Endometrium (tissue), 2 donors: Measurements from ENCODE around the gene UGT1A10.
"Not testable (repeated sequence)": the region's sequence is repeated elsewhere in the genome, so short reads cannot be mapped to it uniquely, and the experiment has no call there.

Experiments used
- FAIRE-seq: peaks from 2 replicates; lab custom pipeline; 2012; peaks lifted over from hg19 to GRCh38; lab: Jason Lieb, UNC
- donor health status: control.
- donor health status: control.

The UGT1A10 gene

DNA sequence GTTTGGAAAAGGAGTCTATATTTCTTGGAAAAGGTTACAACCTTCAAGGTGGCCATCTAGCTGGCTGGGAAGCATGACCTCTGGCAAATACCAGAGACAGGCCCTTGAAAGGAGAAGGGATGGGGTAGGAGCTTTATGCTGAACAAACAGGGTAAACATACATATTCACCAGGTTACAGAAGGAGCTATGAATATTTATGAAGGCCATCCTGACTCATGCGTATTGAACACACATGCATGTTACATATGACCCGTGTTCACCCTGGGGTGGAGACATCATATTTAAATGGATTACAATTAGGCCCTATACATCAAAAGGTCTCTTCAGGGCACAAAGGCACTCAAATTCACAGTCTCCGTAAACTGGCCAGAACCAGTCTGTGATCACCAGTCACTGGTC lies 19.7 kb downstream of the UGT1A10 start:
- FAIRE-seq, result not testable (repeated sequence)

DNA sequence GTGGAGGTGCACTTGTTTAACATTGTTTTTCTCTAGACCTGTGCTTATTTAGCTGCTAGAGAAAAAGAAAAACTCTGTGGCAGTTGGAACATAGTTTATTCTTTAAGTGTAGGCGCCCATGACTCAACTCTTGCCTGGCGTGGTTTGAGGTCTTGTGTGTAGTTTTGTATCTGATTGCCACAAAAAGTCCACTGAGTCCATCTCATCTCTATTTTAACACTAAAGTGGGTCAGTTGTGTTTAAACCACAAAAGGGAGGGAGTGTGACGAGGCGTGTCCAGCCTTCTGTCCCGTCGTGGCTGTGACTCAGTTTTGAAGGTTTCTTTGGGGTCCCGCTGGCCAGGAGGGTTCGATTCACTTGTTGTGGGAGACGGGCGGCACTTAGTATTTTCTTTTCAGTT lies 20.2 kb downstream of the UGT1A10 start:
- FAIRE-seq, result no peak

DNA sequence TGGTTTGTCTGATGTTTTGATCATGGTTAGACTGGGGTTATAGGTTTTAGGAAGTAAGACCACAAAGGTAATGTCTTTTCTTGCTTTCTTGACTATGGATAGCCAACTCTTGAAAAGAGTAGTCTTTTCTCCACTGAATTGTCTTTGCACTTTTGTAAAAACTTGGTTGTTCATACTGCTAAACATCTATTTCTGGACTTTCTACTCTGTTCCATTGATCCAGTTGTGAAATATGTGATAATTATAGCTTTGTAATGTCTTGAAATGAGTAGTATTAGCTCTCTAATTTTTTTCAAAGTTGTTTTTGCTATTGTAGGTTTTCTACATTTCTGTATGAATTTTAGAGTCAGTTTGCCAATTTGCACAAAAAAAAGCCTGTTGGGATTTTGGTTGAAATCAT lies 22.4 kb downstream of the UGT1A10 start:
- FAIRE-seq, result no peak

DNA sequence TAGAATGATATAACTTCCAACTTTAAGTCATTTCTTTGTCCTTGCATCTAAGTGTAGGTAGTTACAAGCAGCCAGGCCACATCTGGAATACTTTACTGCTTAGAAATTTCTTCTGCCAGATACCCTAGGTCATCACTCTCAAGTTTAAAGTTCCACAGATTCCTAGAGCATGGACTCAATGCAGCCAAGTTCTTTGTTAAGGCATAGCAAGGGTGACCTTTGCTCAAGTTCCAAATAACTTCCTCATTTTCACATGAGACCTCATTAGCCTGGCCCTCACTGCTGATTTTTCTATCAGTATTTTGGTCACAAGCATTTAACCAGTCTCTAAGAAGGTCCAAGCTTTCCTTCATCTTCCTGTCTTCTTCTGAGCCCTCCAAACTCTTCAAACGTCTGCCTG lies 27.7 kb downstream of the UGT1A10 start:
- FAIRE-seq, result no peak

DNA sequence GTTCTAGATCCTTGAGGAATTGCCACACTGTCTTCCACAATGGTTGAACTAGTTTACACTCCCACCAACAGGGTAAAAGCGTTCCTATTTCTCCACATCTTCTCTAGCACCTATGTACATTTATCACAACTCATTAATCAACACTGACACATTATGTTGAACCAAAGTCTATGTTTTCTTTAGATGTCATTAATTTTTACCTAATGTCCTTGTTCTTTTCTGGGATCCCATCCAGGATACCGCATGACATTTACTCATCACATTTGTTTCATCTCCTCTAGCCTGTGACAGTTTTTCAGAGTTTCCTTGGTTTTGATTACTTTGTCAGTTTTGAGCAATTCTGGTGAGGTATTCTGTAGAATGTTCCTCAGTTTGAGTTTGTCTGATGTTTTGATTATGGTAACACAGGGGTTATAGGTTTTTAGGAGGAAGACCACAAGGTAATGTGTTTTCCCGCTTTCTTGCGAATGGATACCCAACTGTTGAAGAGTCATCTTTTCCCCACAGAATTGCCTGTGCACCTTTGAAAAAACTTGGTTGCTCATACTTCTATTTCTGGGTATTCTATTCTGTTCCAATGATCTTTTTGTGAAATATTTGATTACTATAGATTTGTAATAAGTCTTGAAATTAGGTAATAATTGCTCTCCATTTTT lies 32.5 kb downstream of the UGT1A10 start:
- FAIRE-seq, result no peak

DNA sequence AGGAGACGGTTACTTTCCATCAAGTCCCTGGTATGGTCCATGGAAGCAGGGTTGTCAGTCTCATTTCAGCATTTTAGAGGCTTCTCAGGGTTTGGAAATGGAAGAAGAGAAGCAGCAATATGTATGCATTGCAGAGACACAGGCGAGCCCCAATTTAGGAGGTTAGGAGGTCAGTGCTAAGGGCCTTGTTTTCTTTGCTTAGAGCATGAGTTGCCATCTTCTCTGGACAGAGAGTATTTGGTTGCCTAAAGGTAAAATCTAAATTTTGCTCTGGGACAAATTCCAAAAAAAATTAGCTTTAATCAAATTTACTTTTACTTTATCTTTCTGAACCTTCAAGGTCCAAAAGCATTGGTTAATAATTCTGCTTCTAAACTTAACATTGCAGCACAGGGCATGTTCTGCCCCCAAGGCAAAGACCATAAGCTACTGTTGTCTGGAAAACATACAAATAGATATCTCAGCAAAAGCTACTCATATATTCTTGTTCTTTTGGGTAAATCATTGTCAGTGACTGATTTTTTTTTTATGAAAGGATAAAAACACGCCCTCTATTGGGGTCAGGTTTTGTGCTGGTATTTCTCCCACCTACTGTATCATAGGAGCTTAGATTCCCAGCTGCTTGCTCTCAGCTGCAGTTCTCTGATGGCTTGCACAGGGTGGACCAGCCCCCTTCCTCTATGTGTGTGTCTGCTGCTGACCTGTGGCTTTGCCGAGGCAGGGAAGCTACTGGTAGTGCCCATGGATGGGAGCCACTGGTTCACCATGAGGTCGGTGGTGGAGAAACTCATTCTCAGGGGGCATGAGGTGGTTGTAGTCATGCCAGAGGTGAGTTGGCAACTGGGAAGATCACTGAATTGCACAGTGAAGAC lies 35.3 kb downstream of the UGT1A10 start, which contains the start of gene UGT1A9:
Gene UGT1A9 (plus strand): TSS at position 609 of the 872 bp plus-strand sequence. CDS start 37 bp downstream, at position 646.
- FAIRE-seq, result no peak

DNA sequence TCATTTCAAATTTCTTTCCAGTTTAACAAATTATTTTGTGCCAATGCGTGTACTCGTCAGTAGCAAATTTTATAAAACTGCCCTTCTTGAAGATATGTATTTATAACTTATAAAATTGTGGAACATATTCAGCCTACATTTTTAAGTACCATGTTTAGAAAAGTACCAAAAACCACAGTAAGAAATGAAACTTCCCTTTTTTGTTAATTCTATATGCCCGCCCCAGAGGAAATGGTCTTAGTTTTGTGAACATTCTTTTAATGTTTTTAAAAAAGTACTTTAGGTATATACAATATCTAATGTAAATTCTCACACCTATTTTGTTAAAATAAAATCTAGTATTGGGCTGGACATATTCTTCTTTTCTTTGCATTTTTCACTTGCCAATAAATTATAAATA lies 36.6 kb downstream of the UGT1A10 start:
- FAIRE-seq, result no peak

DNA sequence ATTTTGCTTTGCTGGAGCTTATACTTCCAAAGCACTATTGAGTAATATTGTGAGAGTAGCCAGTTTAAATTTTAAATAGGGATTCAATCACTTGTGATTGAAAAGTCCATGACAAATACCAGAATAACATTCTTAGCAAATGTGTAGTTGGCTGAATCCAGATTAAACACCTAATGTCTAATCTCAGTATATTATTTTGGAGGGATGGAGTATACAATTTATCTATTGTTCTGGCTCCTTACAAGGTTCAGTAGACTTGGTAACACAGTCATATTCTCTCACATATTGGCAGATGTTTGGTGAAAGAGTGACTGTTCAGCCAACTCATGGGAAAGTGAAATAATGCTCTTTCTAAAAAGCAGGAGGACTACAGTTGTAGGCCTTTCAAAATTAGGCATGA lies 37.6 kb downstream of the UGT1A10 start:
- no peak for FAIRE-seq

DNA sequence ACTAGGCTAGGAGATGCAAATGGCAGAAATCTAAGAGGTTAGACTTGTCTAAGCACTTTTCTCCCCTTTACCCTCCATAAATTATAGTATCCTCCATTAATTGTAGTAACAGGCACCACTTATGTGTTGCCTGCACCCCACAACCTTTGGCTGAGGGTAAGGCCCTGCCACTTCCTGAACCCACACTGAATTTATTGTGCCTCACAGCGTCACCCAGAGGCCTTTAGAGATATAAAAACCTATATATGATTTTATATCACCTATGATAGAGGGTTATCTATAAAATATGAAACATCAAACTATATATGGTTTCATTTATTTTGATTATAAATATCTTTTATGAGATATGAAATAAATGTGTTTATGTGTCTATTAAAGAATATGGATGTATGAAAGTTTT lies 38.1 kb downstream of the UGT1A10 start:
- FAIRE-seq, result no peak

DNA sequence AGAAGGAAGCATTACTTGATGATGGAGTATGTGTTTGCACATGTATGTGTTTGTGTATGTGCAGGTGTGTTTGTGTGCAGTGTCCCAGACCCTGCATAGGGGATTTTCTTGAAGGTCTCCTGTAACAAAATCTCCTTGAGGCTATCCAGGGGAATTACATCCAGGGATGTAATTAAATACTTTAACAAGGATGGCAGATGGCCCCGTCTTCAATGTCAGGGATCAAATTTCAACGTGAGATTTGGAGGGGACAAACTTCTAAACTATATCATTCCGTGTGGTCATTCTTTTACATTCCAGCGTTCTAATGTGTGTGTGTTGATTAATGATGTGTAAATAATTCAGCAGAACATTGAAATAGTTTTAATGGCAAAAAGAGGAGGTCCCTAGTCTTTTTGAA lies 38.7 kb downstream of the UGT1A10 start:
- FAIRE-seq, result no peak

DNA sequence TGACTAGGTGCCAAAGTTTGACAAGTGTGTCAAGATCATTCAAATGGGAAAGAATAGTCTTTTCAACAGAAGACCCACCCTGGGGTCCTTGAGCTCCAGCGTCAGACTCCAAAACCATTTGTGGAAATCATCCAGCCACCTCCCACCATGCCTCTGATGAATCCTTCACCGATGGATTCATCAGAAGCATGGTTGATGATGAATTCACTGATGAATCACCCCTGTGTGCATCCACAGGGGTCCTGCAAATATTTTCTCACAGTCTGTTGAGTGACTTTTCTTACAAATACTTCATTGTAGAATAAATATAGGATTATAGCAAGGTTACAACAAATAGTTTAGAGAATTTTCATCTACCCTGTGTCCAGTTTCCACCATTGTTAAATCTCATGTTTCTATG lies 39.8 kb downstream of the UGT1A10 start:
- FAIRE-seq, result no peak

DNA sequence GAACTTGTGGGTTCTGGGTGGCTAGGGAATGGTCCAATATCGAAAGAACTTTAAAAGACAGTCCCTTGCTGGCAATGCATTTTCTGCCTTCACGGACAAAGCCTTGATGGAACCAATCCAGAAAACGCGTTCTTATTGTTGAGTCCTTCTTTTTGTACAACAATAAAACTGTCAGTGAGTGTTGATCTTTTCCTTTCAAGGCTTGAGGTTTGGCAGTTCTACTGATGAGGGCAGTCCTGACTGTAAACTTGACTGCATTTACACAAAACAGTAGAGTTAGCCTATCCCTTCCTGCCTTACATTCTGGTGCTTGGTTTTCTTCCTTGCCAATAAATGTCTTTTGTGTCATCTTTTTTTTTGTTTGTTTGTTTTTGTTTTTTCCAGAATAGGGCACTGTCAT lies 42.9 kb downstream of the UGT1A10 start:
- FAIRE-seq, result no peak

DNA sequence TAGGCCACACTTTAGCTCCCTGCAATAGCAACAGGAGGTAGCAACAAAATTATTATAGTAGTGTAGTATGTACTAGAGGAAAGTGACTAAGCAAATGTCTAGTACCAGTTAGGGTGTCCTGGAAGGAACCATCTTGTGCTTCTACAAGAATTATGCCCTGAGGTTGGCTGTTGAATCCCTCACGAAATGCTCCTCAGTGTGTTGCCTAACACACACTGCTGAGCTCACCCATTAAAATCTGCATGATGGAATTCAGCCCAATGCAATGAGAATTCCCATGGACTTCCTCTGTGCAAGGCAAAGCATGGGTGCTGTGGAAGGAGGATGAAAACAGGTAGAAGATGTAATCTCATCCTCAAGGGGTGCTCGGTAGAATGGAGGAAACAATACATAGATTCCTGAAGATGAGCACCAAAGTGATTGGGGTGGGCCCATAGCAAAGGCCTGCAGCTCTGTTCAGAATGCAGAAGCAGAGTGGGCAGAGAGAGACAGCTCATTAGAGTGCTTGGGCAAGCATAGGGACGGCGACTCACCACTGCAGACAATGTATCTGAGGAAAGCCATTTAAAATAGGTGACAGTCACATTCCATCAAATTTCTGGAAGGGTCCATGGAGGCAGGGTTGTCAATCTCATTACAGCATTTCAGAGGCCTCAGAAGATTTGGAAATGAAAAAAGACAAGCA lies 44.3 kb downstream of the UGT1A10 start:
- no peak for FAIRE-seq

DNA sequence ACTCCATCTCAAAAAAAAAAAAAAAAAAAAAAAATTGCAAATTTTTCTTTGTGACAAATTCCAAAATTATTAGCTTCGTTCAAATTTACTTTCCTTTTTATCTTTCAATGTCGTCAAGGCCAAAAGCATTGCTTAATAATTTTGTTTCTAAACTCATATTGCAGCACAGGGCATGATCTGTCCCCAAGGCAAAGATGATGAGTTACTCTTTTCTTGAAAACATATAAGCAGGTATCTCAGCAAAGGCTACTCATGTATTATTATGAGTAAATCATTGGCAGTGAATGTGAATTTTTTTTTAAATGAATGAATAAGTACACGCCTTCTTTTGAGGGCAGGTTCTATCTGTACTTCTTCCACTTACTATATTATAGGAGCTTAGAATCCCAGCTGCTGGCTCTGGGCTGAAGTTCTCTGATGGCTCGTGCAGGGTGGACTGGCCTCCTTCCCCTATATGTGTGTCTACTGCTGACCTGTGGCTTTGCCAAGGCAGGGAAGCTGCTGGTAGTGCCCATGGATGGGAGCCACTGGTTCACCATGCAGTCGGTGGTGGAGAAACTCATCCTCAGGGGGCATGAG lies 45.4 kb downstream of the UGT1A10 start, which contains the start of gene UGT1A7:
Gene UGT1A7 (plus strand): TSS at position 381 of the 579 bp plus-strand sequence. CDS start 37 bp downstream, at position 418.
- no peak for FAIRE-seq

DNA sequence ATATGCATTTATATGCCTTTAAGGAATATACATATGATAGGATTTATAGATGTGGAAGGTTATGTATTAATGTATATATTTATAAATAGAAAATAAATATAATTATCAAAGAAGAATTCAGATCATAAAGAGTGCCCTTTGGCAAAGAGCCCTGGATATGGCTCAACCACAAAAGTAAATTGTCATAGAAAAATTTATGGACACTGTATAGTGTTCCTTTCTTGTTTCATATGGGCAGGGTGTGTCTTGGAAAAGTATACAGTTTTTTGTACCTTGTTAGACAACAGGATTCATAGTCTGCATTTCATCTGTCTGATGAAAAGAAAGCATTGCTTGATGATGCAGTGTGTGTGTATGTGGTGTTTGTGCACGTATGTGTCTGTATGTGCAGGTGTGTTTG lies 48.4 kb downstream of the UGT1A10 start:
- no peak for FAIRE-seq

DNA sequence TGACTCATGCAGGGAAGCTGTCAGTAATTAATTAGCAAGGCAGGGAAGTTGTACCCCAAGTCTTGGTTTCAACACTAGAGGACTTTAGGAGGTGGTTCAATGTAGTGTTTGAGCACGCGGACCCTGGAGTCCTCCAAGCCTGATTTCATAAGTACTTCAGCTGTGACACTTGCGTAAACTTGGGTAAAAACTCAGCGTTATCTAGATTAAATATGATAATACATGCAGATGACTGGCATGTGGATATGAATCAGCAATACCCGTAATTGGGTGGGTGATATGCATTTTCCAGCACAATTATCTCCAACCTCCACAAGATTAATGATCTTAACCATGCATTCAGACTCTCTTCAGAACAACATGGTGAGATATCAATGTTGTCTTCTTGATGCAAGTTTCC lies 50.7 kb downstream of the UGT1A10 start:
- no peak for FAIRE-seq

DNA sequence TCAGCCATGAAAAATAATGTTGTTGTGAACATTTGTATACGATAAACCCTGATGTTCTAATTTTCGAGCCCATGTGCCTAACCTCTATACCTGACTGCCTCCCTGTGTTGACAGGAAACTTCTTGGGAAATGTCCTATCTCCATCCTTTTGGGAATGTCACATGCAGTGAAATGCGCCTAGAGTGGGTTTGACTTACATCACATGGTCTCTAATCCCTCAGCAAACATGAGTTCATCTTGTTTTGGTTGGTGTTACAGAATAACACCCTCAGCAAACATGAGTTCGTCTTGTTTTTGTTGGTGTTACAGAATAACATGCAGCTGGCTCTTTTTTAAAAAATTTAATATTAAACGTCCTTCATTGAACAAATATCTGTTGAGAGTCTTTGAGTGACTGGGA lies 52.1 kb downstream of the UGT1A10 start:
- no peak for FAIRE-seq

DNA sequence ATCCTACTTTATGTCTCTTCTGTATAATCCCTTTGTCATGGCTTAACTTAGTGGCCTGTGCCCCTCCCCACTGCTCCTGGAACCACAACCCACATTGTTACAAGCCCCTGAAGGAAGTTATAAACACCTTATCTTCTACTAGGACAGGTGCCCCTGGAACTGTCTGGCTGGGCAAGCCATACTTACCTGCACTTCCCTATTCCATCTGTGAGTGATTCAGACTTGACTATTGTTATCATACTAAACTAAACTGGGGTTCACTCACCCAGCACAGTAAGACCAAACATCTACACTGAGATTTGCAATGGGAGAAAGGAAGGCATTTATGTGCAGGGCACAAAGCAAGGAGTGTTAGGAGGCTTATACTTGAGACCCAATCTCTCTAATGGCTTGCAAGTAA lies 52.8 kb downstream of the UGT1A10 start:
- FAIRE-seq, result no peak

DNA sequence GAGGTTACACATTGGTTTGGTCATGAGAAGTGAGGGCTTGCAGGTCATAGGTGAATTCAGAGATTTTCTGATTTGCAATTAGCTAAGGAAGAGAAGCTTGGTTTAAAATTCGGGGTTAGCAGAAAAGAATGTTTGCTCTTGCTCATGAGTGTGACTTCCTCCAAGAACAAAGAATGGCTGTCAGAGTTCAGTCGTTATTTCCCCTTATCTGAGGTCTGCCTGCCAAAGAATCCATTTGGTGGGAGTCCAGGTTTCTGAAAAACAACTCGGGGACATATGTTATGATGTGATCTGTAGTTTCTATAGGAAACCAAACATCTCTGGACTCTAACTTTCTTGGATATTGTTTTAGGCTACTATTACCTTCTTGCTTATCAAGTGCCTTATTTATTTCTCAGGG lies 53.3 kb downstream of the UGT1A10 start:
- FAIRE-seq, result no peak

DNA sequence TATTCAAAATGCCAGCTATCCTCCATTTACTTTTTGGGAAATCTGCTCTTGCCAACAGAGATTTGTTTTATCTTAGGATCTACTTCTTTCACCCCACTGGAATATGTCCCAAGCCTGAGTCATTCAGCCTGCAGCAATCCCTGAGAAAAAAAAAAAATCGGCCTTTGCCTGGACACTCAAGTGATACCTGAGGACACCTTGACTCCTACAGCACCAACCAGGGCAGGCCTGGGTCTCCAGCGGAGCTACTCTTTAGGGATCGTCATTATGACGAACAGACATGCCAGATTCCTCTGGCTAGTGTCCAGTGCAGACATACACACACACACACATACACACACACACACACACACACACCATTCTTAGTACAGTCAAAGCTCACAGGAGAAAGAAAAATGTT lies 54.2 kb downstream of the UGT1A10 start:
- FAIRE-seq, result no peak

DNA sequence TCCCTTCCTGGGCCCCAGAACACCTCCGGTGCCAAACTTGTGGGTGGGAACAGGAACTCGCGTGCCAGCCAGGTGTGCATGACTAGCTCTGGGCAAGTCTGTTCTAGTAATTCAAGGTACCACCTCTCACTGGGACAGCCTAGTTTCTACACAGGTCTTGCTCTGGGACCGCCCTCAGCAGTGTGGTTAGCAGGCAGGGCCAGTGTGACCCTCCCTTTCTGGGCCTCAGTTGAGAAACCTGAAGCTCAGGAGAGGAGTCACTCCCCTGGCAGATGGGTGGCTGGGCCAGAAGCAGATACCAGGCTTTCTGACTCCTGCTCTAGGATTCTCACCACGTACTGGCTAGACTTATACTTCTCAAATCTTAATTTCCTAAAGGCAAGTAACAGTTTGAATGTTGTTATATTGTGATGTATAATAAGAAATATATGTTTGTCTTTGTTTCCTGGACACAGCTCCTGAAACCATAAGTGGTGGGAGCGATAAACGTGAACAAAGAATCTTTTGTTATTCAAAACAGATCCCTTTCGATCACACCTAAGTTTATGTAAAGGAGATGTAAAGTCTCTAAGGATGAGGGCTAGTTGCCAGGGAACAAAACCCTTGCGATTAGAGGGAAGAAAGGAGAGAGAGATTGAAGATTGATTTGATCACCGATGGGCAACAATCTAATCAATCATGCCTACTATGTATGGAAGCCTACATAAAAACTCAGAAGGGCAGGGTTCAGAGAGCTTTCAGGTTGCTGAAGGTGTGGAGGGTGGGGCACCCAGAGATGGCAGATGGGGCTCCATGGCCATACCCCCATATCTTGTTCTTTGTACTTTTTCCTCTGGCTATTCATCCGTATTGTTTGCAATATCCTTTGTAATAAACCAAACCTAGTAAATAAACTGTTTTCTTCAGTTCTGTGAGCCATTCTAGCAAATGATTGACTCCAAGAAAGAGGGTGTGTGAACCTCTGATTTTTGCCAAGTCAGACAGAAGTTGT lies 55.5 kb downstream of the UGT1A10 start:
- FAIRE-seq, result no peak
